GM19455 (cell line): ENCODE measurements around the gene KRT20.
"Not testable (repeated sequence)": the region's sequence is repeated elsewhere in the genome, so short reads cannot be mapped to it uniquely, and the experiment has no call there.

ENCODE experiments used
- ATAC-seq: cut with Tn5 transposase; IDR thresholded peaks from one replicate; pipeline ENCODE4 v1.9.1; 2021; ENCODE audit not compliant: unreplicated experiment

The KRT20 gene

DNA sequence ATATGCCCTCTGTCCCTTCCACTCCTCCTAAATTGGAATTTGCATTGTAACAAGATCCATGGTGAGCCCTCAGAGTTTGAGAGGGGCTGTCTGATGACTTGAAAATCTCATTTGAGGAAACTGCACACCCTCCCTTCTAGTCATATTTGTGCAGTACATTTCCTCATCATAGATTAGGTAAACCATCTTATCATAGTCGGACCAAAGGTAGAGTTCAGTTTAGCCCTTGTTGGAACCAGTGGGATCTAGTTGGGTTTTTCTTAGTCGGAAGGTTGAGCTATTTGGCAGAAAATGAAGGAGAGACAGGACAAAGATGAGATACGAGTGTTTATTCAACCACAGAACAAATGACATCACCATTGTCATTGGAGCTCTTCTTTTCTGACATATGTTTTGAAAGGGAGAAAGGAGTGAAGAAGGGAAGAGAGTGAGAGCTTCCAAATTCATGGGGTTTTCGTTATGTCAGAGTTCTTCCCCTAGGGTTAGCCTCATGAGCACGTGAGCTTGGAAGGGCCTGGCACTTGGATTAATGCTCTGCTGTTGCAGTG is 15.8 kb upstream of the KRT20 start:
- no peak for ATAC-seq

DNA sequence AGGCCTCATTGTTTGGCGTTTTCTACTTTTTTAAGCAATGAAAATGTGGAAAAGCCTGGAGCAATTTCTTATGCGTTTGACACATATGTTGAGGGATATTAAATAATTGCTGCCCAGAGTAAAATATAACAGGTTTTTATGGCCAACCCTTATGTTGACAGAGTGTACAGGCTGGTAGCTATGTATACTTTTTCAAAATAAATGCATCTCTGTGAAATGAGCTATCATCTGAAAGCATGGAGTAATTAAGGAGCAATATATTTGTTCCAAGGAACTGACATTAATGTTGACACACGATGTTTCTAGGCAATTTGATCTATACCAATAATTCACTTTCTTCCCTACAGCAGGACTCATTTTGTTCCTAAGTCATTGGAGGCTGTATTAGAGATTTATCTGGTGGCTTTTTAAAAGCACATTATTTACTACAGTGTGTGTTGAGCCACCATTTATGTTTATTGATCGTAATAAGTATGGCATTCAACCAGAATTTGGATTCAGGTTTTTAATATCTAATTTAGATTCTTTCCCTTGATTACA is 11.9 kb upstream of the KRT20 start:
- no peak for ATAC-seq

GRCh38 chr17:40895106-40895730 is 10.2 kb upstream of the KRT20 start:
- no peak for ATAC-seq

GRCh38 chr17:40888196-40888720 is 3.2 kb upstream of the KRT20 start:
- ATAC-seq, result no peak

GRCh38 chr17:40886090-40886489 is 1.0 kb upstream of the KRT20 start:
- no peak for ATAC-seq

DNA sequence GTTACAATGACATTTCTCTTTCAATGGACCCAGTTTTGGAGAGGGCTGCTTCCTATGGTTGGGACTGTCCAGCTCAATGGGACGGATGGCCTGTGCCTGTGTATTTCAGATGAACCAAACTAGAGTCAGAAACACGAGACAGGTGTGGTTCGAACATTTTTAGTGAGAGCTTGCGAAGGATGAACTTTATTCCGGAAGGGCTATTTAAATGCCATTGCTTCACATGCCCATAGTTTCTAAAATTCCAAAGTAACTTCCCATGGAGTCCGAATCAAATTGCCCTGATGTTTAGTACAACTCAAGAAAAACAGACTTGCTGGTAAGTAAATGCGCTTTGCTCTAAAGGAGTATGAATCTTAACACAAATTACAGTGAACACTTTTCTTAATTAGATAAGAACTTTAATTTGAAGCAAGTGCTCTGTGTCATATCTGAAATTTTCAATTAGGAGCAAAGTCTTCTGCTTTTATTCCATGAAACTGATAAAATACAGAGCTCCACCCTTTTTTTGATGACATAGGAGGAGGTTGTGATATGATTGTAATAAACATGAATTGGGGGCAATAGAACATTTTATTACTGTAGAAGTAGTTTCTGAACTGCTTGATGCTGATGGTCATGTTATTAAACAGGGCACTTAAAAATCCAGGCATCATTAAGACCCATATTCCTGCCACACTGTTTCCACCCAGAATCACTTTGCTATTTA is 1.3 kb downstream of the KRT20 start:
- no peak for ATAC-seq

- no peak for ATAC-seq
Measured at GRCh38 chr17:40883031-40883430, 2.0 kb downstream of the KRT20 start.

DNA sequence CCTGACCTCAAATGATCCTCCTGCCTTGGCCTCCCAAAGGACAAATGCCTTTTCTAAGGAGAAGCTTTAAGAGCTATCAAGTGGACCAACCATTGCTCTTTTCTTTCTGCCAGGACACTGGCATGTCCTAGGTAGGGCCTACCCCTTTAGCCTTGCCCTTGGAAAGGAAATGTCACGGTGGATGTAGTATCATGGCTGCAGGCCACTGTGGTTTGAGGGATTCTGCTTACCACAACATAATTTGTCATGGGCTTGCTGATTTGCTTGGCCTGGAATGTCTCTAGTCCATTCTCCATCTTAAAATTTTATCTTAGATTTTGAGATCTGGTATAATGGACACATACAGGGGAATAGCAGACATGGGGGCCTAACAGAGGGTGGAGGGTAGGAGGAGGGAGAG is 6.0 kb downstream of the KRT20 start:
- no peak for ATAC-seq

GRCh38 chr17:40878044-40878443 is 7.0 kb downstream of the KRT20 start:
- ATAC-seq, result no peak

DNA sequence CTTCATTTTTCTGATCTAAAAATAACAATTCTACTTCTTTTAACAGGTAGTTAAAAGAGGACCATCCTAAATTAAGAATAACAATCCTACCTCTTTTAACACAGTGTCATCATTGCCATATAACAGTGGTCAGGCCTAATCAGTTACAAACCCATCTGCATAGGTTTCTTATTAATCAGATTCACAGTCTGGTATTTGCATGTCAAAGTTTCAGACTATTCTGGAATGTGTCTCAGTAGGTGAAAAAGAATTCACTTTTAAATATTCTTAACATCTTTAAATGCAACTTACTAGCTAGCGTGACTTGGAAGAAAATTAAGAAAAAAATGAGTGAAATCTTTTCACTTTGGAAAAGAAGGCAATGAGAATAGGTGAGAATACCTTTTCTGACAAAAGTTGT is 11.2 kb downstream of the KRT20 start:
- ATAC-seq, result no peak

GRCh38 chr17:40873255-40873654 is 11.8 kb downstream of the KRT20 start:
- no peak for ATAC-seq

DNA sequence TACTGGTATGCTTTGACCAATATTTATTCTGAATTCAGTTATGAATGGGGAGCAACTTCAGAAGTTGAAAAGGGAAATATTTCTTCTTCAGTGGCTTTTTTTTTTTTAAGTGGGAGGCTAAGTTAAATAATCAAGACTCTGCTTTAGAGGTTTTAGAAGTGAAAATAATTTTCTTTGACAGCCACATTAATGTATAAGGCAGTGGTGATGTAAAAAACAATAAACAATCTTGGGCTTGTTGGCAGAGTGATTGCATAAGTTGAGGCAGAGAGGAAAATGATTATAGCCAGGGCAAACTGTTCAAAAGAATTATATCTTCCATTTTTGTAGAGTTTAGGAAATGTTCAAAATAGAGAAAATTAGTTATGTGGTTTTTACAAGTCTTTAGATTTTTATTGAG is 12.6 kb downstream of the KRT20 start:
- no peak for ATAC-seq

DNA sequence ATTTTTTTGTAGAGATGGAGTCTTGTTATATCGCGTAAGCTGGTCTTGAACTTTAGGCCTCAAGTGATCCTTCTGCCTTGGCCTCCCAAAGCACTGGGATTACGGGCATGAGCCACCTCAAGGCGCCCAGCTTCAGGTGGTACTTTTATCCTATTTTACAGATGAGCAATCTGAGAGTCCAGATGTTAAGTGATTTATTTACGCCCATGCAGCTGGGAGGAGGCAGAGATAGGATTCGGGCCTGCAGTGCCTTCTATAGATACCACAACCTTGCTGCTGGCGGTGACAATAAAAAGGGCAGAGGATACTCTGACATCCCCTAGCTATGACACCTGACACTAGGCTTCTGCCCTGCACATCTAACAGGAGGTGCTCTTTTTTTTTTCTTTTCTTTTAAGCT is 13.7 kb downstream of the KRT20 start:
- no peak for ATAC-seq

DNA sequence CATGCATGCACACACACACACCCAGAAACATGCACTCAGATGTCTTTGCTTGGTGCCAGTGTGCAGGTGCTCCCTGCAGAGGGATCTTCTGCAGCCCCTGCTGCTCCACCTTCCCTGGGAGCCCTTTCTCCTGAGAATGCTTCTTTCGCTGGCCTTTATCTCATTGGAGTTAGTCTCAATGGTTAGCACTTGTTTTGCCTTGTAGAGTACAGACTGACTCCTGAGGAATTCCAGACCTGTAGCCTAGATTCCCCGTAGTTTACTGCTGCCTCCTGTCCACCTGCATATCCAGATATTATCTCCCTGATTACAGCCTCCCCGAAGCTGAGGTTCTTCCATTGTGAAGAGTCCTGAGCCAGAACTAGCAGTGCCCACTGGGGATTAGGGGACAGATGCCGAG is 14.9 kb downstream of the KRT20 start:
- no peak for ATAC-seq

GRCh38 chr17:40866838-40867237 is 18.2 kb downstream of the KRT20 start, which contains the start of gene KRT12:
Gene KRT12 (minus strand): TSS chr17:40867223. CDS start chr17:40867186, 37 bp downstream.
- no peak for ATAC-seq

- ATAC-seq, result no peak
Measured at GRCh38 chr17:40864661-40865390, 20.2 kb downstream of the KRT20 start.

- ATAC-seq, result no peak
Measured at GRCh38 chr17:40862985-40863733, 21.9 kb downstream of the KRT20 start.

DNA sequence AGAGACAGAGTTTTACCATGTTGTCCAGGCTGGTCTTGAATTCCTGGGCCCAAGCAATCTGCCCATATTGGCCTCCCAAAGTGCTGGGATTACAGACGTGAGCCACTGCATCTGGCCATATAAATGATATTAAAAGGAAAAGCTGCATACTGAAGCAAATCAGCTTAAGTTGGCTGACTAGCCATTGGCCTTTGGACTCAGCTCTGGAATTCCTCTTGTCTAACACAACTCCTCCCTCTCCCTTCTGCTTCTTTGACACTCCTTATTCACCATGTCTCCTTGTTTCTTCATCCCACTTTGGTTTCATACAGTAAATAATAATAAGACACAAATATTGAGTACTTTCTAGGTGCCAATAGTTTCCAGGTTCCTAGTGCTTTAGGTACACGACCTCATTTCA is 25.5 kb downstream of the KRT20 start:
- no peak for ATAC-seq

GRCh38 chr17:40858667-40859066 is 26.4 kb downstream of the KRT20 start:
- ATAC-seq, result not testable (repeated sequence)

DNA sequence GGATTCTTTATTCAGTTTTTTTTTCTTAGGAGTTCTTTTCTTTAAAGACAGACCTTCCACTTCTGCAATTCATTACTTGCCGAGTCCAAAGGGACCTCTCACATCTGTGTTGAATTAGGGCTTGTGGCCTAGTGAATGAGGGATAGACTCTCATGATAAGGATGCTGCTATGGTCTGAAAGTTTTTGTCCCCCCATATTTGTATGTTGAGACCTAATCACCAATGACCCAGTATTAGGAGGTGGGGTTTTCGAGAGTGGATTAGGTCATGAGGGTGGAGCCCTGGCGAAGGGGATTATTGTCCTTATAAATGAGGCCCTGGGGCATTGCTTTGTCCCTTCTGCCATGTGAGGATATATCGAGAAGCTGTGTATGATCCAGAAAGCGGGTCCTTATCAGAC is 27.5 kb downstream of the KRT20 start:
- no peak for ATAC-seq
